ENCODE data around the gene CEMIP.

Gene CEMIP

GRCh38 chr15:80825361-80826030 is 46.3 kb downstream of the CEMIP start:
- Histone ChIP-seq H3K4me1 (ENCODE audit: insufficient read depth, low read length, poor library complexity, severe bottlenecking) (no peaks in the 10 kb centered on the region), H3F3A (ENCODE audit: low read depth) (no peaks in the 10 kb centered on the region), H3K27me3 (ENCODE audit: insufficient read depth, low read length, poor library complexity, severe bottlenecking) (no peaks in the 10 kb centered on the region), H3K36me3 (ENCODE audit: insufficient read depth, low read length) (no peaks in the 10 kb centered on the region), H3K9ac (ENCODE audit: low read depth, low read length, poor library complexity, severe bottlenecking) (no peak overlapping the region), H3K9me2 (replicated peaks; ENCODE audit: low read depth, low read length) (no peaks in the 10 kb centered on the region), H3K79me2 (ENCODE audit: insufficient read depth, low read length) (no peaks in the 10 kb centered on the region), H3K4me3 (ENCODE audit: low read length, poor library complexity, severe bottlenecking) (no peak overlapping the region), H4K20me1 (ENCODE audit: insufficient read depth, low read length, poor library complexity, severe bottlenecking) (no peaks in the 10 kb centered on the region), H3K4me2 (ENCODE audit: low read depth, low read length, poor library complexity, severe bottlenecking) (no peak overlapping the region), H3K9me3 (ENCODE audit: insufficient read depth, low read depth, low read length) (no peaks in the 10 kb centered on the region), H2AFZ (ENCODE audit: low read length) (no peak overlapping the region)
- TF ChIP-seq CTCF (conservative IDR thresholded peaks at IDR 0.05; ENCODE audit: low read length) (no peak), EZH2phosphoT487 (IDR thresholded peaks at IDR 0.05; ENCODE audit: borderline replicate concordance) (no peak)

DNA sequence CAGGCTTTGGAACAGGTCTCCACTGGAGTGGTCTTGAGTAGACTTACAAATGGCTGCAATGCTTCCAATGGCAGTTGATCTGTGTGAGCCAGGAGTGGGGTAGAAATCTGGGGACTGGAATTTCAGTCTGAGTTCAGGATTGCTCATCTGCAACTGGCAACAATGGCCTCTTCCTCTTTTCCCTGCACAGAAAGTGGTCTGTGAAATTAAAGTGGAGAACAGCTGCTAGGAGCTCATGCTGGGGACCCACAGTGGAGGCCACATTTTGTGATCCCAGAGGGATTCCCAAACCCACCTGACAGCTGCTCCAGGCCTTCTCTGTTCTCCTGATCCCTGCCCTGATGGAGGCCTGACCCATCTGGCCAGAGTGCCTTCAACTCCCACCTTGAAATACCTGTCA is 49.6 kb downstream of the CEMIP start:
- H3K36me3 ChIP-seq (ENCODE audit: insufficient read depth, low read length), result no peaks in the 10 kb centered on the region
- no peak overlapping the region for H3K9ac ChIP-seq (ENCODE audit: low read depth, low read length, poor library complexity, severe bottlenecking)
- H3K9me3 ChIP-seq (ENCODE audit: insufficient read depth, low read depth, low read length), result no peaks in the 10 kb centered on the region
- H3K27me3 ChIP-seq (ENCODE audit: insufficient read depth, low read length, poor library complexity, severe bottlenecking), result no peaks in the 10 kb centered on the region
- no peaks in the 10 kb centered on the region for H4K20me1 ChIP-seq (ENCODE audit: insufficient read depth, low read length, poor library complexity, severe bottlenecking)
- H3K4me1 ChIP-seq (ENCODE audit: insufficient read depth, low read length, poor library complexity, severe bottlenecking), result no peaks in the 10 kb centered on the region
- H3K4me3 ChIP-seq (ENCODE audit: low read length, poor library complexity, severe bottlenecking), result no peak overlapping the region
- no peaks in the 10 kb centered on the region for H3K9me2 ChIP-seq (replicated peaks; ENCODE audit: low read depth, low read length)
- no peak overlapping the region for H3K4me2 ChIP-seq (ENCODE audit: low read depth, low read length, poor library complexity, severe bottlenecking)
- no peak overlapping the region for H2AFZ ChIP-seq (ENCODE audit: low read length)
- H3K79me2 ChIP-seq (ENCODE audit: insufficient read depth, low read length), result no peaks in the 10 kb centered on the region
- TF ChIP-seq CTCF (conservative IDR thresholded peaks at IDR 0.05; ENCODE audit: low read length), result no peak
- no peak for TF ChIP-seq EZH2phosphoT487 (IDR thresholded peaks at IDR 0.05; ENCODE audit: borderline replicate concordance)
- H3F3A ChIP-seq (ENCODE audit: low read depth), result no peaks in the 10 kb centered on the region

GRCh38 chr15:80830677-80831076 is 51.5 kb downstream of the CEMIP start:
- TF ChIP-seq CTCF (conservative IDR thresholded peaks at IDR 0.05; ENCODE audit: low read length), result no peak
- TF ChIP-seq EZH2phosphoT487 (IDR thresholded peaks at IDR 0.05; ENCODE audit: borderline replicate concordance), result no peak
- Histone ChIP-seq H3K9me3 (ENCODE audit: insufficient read depth, low read depth, low read length) (no peaks in the 10 kb centered on the region), H4K20me1 (ENCODE audit: insufficient read depth, low read length, poor library complexity, severe bottlenecking) (no peaks in the 10 kb centered on the region), H3K4me2 (ENCODE audit: low read depth, low read length, poor library complexity, severe bottlenecking) (no peak overlapping the region), H3K9ac (ENCODE audit: low read depth, low read length, poor library complexity, severe bottlenecking) (no peak overlapping the region), H3K9me2 (replicated peaks; ENCODE audit: low read depth, low read length) (no peaks in the 10 kb centered on the region), H3K4me1 (ENCODE audit: insufficient read depth, low read length, poor library complexity, severe bottlenecking) (no peaks in the 10 kb centered on the region), H3K27me3 (ENCODE audit: insufficient read depth, low read length, poor library complexity, severe bottlenecking) (no peaks in the 10 kb centered on the region), H2AFZ (ENCODE audit: low read length) (no peak overlapping the region), H3F3A (ENCODE audit: low read depth) (no peaks in the 10 kb centered on the region), H3K36me3 (ENCODE audit: insufficient read depth, low read length) (no peaks in the 10 kb centered on the region), H3K4me3 (ENCODE audit: low read length, poor library complexity, severe bottlenecking) (no peak overlapping the region), H3K79me2 (ENCODE audit: insufficient read depth, low read length) (no peaks in the 10 kb centered on the region)

Measured in Loucy (cell line).